ENCODE results near the gene IGHMBP2. TPM values are rescaled to one million over a fixed set of nuclear protein-coding genes. Genes with fewer than 3 reads are reported as not detected.

Gene IGHMBP2
- total RNA-seq, result 10 to 100 TPM; 14.5 to 18.3 TPM

GRCh38 chr11:68903288-68904247 is at the start of gene IGHMBP2, which contains the start of gene MRPL21:
IGHMBP2 (plus strand) TSS chr11:68903891; CDS start chr11:68903953, 62 bp downstream.
MRPL21 (minus strand) TSS chr11:68903832; CDS start chr11:68903810, 22 bp downstream.

GRCh38 chr11:68980776-68981065 is 77.0 kb downstream of the IGHMBP2 start, which contains the start of gene MRGPRD:
MRGPRD (minus strand) TSS chr11:68980986; CDS start chr11:68980986, 0 bp downstream.

Other genes with a start within 250 kb of the IGHMBP2 start
- gene GAL, start 219.3 kb upstream of the IGHMBP2 start, total RNA-seq, result not detected
- 1 to 10 TPM in 1 of 2 donors, under 1 TPM in 1; 0.69 to 2.0 TPM for gene TESMIN, start 152.4 kb upstream of the IGHMBP2 start, total RNA-seq
- gene CPT1A, start 62.0 kb upstream of the IGHMBP2 start, total RNA-seq, result 10 to 100 TPM; 33.4 to 46.6 TPM
- gene MRPL21, start 59 bp upstream of the IGHMBP2 start, total RNA-seq, result 10 to 100 TPM; 38.9 to 81.6 TPM
- not detected for gene MRGPRD, start 77.1 kb downstream of the IGHMBP2 start, total RNA-seq
- gene MRGPRF, start 109.4 kb downstream of the IGHMBP2 start, total RNA-seq, result under 1 TPM; under 0.01 to 0.33 TPM
- 100 to 1,000 TPM in 1 of 2 donors, 10 to 100 TPM in 1; 80.3 to 132 TPM for gene TPCN2, start 145.0 kb downstream of the IGHMBP2 start, total RNA-seq